GM19324 (cell line): Measurements from ENCODE around the gene MAPK8IP2.
"Not testable (repeated sequence)": the region's sequence is repeated elsewhere in the genome, so short reads cannot be mapped to it uniquely, and the experiment has no call there.

Source experiments
- ATAC-seq: cut with Tn5 transposase; IDR thresholded peaks from one replicate; pipeline ENCODE4 v1.9.1; 2021; ENCODE audit warnings: mild to moderate bottlenecking, moderate library complexity; ENCODE audit not compliant: unreplicated experiment, low FRiP score

MAPK8IP2 gene

DNA sequence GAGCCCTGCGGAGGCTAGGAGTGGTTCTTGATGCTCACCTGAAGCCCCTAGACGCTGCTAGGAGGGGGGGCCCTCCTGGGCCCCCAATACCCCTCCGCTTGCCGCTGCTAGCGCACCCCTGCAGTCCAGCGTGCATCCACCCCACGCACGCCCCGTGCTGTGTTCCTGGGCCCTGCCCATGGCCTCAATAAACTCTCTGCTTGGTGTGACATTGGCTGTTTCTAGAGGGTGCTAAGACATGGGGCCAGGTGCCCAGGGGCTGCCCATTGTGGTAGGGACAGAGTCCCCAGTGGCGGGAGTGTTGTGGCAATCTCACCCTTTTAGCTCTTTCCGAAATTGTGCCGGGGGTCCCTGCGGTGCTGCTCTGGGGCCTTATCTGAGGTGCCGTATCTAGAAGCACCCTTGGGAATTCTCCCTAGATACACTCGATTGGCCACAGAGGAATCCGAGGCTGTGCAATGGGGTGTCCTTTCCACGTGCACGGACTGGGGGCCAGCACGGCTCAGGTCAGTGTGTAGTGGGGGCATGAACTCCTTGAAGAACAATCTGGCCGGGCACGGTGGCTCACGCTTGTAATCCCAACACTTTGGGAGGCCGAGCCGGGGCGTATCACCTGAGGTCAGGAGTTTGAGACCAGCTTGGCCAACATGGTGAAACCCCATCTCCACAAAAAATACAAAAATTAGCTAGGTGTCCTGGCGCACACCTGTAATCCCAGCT lies 10.9 kb downstream of the MAPK8IP2 start:
- no peak for ATAC-seq

DNA sequence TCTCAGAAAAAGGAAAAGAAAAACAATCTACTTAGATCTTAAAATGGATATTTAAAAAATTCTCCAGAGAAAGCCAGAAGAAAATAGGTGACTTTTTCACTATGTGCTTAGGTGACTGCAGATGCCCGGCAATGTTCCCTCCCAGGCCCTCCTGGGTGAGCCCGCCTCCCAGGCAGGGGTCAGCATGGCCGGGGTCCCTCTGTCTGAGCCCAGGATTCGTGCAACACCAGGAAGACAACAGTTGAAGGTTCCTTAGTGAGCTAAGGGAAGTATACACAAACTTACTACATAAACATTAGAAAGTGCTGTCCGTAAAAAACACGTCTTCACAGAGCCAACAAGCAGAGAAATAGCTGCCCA lies 11.6 kb downstream of the MAPK8IP2 start:
- ATAC-seq: no peak

DNA sequence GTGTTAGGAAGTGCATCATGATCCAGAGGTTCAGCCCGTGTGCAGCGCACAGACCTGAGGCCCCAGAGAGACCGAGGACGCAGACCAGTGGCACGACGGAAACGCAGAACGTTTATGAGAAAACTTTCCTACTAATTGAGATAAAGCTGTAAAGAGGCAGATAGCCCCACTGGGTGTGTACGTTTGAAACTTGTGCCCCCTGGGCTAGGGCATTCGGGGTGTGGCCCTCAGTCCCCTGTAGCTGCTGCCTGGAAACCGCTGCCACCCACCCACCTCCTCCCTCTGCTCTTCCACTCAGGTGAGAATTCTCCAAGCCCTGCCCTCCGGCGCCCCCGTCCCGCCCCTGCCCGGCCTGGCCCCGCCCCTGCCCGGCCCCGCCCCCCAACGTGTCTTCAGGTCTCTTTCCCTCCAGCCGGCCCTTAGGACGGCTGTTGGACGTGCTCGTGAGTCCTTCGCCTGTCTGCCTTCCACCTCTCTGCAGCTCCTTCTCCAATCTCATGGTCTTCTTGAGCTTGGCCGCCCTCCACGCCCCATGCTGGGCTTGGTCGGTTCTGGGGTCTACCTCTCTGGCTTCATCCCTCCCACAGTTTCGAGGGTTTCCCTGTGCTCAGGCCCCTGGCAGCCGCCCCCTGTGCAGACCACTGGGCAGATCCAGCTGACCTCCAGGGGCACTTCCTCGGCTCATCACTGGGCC lies 12.1 kb downstream of the MAPK8IP2 start:
- no peak for ATAC-seq

DNA sequence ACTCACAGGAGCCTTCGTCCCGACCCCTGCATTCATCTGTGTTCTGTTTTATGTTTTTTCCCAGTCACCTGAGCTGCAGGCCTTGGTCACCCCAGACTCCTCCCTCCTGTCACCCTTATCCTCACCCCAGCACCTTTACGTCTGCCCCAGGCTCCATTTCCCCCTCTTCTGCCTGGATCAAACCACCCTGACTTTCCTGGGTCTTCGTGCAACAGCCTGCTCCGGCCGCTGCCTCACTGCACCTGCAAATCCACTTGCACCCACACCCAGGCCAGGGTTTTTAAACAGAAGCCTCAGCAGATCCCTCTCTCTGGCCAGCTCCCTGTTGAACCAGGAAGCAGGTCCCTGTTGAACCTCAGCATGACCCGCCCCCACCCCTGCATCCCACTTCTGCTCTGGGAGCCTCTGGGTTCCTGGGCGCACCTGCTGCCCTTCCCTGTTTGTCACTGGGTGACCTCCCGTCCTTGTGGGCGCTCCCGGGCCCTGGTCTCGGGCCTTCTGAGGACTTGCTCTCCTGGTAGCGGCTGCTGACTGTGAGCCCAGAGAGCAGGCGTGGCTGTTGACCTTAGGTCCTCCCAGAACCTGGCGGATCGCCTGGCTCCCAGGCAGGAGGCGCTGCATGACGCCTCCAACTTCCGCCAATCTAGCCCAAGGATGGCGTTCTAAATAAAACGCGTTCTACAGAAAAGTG lies 12.8 kb downstream of the MAPK8IP2 start:
- ATAC-seq: no peak

DNA sequence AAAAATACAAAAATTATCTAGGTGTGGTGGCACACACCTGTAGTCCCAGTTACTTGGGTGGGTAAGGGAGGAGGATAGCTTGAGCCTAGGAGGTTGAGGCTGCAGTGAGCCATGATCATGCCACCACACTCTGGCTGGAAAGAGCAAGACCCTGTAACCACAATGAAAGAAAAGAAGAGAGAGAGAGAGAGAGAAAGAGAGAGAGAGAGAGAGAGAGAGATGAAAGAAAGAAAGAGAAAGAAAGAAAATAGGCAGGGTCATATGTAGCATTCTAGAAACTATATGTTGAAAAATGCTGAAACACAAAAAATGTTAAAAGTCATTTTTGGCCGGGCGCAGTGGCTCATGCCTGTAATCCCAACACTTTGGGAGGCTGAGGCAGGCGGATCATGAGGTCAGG lies 13.7 kb downstream of the MAPK8IP2 start:
- not testable (repeated sequence) for ATAC-seq

DNA sequence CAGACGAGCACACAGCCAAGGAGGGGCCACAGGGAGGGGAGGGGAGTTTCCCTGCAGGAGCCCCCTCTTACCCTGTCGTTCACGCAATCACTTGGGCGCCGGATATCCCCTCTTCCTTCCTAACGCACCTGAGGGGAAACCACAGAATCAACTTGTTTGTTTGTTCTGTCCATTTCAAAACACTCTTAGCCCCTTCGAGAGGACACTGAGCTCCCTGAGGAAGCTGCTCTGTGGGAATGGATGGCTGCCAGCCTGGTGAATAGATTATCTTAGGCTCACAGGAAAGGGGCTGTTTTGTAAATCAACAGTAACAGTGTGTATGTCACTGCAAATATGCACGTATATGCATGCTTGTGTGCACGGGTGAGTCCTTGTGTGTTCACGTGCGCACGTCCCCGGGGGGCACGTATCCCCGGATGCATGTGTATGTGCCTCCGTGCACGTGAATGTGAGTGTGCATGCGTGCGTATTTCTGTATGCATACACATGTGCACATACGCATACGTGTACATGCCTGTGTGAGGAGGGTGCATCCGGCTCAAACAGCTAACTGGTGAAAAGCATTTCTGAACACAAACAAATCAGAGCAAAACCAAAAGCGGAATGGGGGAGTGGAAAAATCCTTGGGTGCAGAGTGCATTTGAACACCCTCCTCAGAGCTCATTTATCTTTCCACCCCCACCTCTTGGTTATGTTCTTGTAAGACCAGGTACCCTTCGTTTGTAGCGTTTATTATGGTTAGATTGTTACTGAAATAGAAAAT lies 20.2 kb downstream of the MAPK8IP2 start:
- ATAC-seq: no peak

DNA sequence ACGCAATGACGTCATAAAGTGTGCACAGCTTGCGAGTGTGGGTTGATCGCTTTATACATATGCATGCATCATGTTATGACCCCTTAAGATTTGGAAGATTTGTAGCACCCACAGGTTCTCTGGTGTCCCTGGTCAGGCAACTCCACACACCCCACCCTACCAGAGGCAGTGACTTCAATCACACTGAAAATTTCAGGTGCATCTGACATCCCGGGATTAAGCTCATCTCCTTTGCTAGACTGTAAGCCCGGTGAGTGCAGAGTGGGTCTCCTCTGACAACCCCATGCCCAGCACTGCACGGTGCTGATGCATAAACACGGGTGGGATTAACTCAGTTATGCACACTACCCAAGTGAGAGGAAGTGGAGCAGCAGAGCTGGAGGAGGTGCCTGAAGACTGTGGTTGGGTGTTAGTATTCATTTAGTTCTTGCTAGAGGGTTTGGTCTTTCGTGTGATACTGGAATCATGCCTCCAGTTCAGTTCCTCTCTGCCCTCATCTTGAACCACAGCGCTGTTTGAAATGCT lies 20.8 kb downstream of the MAPK8IP2 start:
- no peak for ATAC-seq

DNA sequence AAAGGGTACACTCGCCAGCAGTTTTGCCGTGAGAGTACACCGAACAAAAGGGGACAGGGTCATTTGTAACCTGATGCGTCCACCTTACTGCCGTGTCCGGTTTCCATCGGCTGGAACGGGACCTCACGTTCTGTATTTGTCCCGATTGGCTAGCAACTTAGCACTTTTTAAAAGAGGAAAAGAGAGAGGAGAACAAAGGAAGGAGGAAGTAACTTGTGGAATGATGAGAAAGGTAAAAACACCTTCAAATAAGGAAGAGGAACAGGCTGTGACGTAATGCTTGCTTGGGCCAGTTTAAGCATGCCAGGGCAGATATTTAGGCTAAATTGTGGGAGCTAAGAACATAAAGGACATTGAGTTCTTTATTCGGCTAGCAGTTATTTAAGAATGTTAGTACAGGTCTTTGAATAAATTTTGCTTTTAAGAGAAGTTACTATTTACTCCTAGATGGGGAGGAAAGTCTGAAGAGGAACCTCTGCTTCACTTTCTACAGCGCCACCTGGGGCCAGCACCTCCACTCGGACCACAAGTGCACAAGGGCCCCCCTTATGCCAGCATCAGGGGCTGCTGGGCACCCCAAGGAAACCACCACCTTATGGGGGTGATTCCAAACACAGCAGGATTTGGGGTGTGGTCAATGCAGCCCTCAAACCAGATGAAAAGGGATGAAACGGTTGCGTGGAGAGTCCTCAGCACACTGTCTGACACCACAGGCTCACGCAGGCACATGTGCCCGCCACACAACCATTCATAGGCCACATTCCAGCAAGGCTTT lies 21.5 kb downstream of the MAPK8IP2 start:
- no peak for ATAC-seq

DNA sequence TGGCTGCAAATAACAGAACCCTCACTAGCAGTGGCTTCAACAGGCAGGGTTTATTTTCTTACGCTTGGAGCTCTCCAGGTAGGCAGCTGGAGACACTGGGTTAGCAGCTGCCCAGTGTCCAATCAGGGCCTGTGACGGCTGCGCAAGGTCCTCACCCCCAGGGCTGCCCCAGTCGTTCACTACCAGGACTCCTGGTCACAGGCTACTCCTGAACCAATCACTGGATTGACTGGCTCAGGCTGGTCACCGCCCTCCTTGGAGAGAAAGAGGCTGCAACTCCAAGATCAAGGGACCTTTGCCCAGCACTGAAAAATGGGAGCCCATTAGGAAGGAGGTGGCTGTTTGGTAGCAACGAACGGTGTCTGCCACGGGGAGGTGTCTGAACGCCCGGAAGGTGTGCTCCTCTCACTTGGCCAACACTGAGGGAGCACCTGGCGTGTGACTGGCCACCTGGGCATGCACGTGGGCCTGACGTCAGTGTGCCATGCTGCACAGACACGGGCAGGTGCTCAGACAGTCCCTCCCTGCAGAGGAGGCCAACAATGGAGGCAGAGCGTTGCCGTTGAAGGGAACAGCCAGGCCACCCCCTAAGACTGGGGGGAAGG lies 22.2 kb downstream of the MAPK8IP2 start:
- no peak for ATAC-seq

DNA sequence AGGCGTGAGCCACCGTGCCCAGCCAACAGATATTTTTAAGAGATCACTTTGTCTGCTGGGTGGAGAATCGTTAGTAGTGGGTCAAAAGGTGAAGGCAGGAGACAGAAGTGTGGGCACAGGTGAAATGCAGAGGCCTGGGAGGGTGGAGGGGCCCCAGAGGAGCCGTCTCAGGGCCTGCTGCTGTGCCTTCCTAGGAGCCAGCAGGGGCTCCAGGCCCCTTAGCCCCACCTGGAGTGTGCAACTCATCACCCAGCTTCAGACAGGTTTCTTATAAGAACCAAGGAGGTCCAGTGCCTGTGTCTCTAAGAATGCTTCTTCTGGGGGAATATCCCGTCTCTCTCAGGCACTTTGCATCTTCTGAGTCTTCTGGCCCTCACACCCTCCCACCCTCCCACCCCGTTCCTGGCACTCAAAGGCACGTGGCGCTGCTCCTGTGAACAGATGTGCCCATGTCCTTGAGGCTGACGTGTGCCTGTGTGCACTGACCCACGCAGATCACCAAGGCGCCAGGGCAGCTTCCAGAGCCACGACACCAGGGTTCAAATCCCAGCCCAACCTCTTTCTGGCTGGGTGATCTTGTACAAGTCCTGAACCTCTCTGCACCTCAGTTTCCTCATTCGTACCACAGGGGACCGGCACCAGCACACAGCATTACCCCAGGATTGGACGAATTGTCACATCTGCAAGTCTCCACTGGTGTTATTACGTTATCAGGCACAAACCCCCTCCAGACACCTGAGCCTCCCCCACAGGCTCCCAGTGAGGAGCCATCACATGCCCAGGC lies 23.9 kb downstream of the MAPK8IP2 start:
- no peak for ATAC-seq

DNA sequence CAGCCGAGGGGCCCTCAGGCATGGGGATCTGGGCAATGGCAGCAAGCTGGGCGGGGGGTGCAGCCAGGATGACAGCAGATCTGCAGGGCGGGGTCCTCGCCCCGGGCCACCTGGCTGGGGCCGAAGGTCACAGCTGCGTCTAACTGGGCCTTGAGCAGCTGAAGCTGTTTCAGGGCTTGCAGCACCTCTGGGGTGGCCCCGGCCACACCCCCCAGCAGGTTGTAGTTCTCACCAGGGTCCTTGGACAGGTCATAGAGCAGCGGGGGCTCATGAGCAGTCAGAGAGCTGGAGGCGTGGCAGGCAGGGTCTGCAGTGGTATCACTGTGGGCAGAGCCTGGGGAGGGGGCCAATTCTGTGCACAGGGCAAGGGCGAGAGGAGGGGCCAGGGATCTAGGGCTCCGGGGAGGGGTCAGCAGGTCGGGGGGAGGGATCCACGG lies 24.6 kb downstream of the MAPK8IP2 start:
- no peak for ATAC-seq

DNA sequence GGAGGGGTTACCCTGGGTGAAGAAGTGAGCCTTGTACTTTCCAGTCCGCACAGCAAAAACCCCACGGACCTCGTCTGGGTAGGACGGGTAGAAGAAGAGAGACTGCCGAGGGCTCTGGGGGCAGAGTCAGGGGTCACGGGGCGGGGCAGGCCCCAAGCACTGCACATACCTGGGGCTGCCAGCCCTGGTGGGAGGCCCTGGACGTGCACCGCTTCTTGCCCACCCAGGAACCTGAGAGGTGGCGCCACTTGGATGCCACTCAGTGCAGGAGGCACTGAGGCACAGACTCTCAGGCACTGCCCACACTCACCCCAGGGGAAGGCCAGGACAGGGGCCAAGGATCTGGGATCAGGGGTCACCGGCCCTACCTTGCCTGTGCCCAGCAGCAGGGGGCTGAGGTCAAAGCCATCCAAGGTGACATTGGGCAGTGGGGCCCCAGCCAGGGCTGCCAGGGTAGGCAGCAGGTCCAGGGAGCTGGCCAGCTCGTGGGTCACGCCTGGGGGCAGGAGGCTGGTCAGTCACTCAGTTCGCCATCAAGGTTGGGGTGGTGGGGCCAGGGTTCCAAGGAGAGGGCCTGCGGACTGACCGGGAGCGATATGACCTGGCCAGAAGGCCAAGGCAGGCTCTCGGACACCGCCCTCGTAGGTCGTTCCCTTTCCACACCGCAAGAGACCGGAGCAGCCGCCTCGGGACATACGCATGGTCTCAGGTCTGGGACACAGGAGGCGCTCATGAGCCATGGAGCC lies 25.1 kb downstream of the MAPK8IP2 start:
- no peak for ATAC-seq

DNA sequence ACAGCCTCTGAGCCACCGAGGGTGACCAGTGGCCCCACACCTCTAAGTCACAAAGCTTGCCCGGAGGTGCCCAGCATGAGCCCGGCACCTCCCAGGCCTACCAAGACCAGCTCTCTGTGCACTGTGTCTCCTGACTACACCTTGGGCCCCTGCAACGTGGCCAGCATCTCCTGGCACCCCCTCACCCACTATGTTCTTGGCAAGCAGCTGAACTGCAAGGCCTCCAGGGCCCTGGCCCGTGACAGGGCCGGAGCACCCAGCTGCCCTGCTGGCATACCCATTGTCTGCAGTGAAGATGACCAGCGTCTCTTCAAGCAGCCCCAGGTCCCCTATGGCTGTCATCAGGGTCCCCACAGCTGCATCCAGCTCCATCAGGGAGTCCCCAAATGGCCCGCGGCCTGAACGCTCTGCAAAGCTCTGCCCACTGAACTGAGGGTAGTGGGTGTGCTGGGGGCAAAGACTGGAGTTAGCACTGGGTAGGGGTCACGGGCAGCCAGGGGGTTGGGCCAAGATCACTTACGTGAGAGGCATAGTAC lies 25.8 kb downstream of the MAPK8IP2 start:
- no peak for ATAC-seq

DNA sequence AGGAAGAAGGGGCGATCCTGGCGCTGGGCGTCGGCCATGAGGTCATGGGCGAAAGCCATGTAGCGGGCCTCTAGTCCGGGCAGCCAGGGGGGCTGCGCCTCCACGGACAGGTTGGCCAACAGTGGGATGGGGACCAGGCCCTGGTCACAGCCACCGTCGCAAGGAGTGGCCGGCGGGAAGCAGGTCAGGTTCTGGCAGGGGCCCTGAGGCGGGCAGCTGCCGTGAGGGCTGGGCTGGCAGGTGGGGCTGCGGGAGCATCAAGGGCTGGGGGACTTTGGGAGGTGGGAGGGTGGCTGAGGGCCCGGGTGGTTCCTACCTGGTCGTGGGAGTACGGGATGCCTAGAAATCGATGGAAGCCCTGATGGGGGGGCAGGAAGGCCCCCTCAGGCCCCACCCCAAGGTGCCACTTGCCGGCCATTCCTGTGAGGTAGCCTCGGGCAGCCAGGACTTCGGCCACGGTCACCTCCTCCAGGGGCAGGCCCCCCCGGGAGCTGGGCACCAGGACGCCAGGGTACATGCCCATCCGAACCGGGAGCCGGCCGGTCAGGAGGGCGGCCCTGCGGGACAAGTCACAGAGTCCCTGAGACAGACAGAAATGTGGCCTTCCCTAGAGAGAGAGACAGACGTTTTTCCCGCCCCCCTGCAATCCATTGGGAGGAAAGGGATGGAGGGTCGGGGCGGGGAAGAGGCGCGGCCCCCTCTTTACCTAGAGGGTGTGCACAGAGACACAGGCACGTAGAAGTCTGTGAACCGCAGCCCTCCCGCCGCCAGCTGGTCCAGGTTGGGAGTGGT lies 26.5 kb downstream of the MAPK8IP2 start:
- ATAC-seq: no peak

DNA sequence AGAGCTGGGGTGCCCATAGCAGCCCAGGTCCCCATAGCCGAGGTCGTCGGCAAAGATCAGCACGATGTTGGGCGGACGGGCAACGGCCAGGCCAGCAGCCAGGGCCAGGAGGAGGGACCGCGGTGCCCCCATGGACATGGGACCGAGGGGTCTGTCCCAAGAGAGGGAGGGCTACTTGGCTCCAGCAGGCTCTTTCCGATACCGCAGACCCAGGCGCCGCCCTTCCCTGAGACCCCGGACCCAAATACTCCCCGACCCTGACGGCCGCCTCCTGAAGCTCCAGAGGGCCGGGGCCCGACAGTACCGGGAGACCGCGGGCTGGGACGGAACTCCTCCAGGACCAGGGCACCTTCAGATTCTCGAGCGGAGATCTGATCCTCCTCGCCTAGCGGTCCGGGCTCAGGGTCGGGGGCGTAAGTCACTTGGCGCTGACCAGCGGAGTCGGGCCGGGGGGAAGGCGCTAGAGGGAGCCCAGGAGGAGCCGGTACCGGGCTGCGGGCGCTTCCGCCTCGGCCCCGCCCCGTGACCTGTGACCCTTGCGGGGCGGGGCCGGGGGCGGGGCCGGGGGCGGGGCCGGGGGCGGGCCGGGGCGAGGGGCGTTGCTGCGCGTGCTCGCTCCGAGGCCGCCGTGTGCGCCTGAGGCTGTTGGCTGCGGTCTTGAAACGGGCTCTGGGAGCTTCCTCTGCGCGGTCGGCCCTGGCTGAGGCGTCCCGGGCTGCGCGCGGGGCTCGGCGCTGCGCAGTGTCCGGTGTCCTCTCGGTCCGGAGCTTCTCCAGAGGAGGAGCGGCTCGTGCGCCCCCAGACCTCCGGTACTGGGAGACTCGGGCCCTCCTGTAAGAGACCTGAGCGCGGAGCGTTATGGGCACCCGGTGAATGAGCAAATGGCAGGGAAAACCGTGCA lies 27.3 kb downstream of the MAPK8IP2 start, which contains the start of gene ARSA:
Gene ARSA (minus strand): TSS at position 511 of the 901 bp plus-strand sequence. CDS start 373 bp downstream, at position 138.
- peak; percentile 85 for ATAC-seq
